ENCODE data around the gene ANKRD11.
"Not testable (repeated sequence)": the region's sequence is repeated elsewhere in the genome, so short reads cannot be mapped to it uniquely, and the experiment has no call there.

Gene ANKRD11

GRCh38 chr16:89307421-89307805, 182.9 kb downstream of the ANKRD11 start:
- no peak for DNase-seq (ENCODE audit: low read depth)
- TF ChIP-seq CTCF (IDR thresholded peaks at IDR 0.05; ENCODE audit: low read depth, low read length, missing control alignments) = no peak
- H3K4me3 ChIP-seq (ENCODE audit: low read depth, low read length) = no peak overlapping the region

GRCh38 chr16:89306457-89307420, 183.6 kb downstream of the ANKRD11 start:
- DNase-seq (ENCODE audit: low read depth); H3K4me3 ChIP-seq (ENCODE audit: low read depth, low read length): not testable (repeated sequence)

GRCh38 chr16:89304941-89305705, 185.2 kb downstream of the ANKRD11 start:
- no peak for DNase-seq (ENCODE audit: low read depth)
- TF ChIP-seq CTCF (IDR thresholded peaks at IDR 0.05; ENCODE audit: low read depth, low read length, missing control alignments) = no peak
- H3K4me3 ChIP-seq (ENCODE audit: low read depth, low read length) = no peak overlapping the region

GRCh38 chr16:89304181-89304851, 186.0 kb downstream of the ANKRD11 start:
- DNase-seq (ENCODE audit: low read depth) = no peak
- no peak for TF ChIP-seq CTCF (IDR thresholded peaks at IDR 0.05; ENCODE audit: low read depth, low read length, missing control alignments)
- no peak overlapping the region for H3K4me3 ChIP-seq (ENCODE audit: low read depth, low read length)

GRCh38 chr16:89303617-89304016, 186.7 kb downstream of the ANKRD11 start:
- no peak for TF ChIP-seq CTCF (IDR thresholded peaks at IDR 0.05; ENCODE audit: low read depth, low read length, missing control alignments)
- H3K4me3 ChIP-seq (ENCODE audit: low read depth, low read length) = no peak overlapping the region

GRCh38 chr16:89300976-89301360, 189.4 kb downstream of the ANKRD11 start:
- TF ChIP-seq CTCF (IDR thresholded peaks at IDR 0.05; ENCODE audit: low read depth, low read length, missing control alignments) = no peak
- DNase-seq (ENCODE audit: low read depth) = no peak
- no peak overlapping the region for H3K4me3 ChIP-seq (ENCODE audit: low read depth, low read length)

More at GRCh38 chr16:89303617-89304016, 186.7 kb downstream of the ANKRD11 start:
- DNase-seq (ENCODE audit: low read depth) = no peak

All from GM12864 (cell line).